Upper lobe of left lung (tissue), 6 donors: ENCODE measurements around the gene FAXDC2. TPM values are rescaled to one million over a fixed set of nuclear protein-coding genes. Genes with fewer than 3 reads are reported as not detected.

Experiments used
- ATAC-seq, 2 donors: fragments of 200-7000 bp; cut with Tn5 transposase; one replicate each; pipeline ENCODE4 v1.9.1; 2022; ENCODE audit warnings: mild to moderate bottlenecking in 2 of 2, moderate library complexity in 2 of 2; ENCODE audit not compliant: low FRiP score in 2 of 2
- DNase-seq, 2 donors: peaks; one replicate each; pipeline ENCODE4 v3.0.0-alpha.2; 2019 to 2020
- H3K27ac ChIP-seq, 4 donors: fragments of 200-600 bp; sonication (generic); one replicate each; pipeline ENCODE4 v1.5.1; 2016 to 2019
- H3K27me3 ChIP-seq, 4 donors: fragments of 200-600 bp; sonication (generic); one replicate each; pipeline ENCODE4 v1.5.1; 2017 to 2019
- H3K36me3 ChIP-seq, 4 donors: fragments of 200-600 bp; sonication (generic); one replicate each; pipeline ENCODE4 v1.5.1; 2016 to 2019
- H3K4me1 ChIP-seq, 4 donors: fragments of 200-600 bp; sonication (generic); one replicate each; pipeline ENCODE4 v1.5.1; 2018 to 2019
- H3K4me3 ChIP-seq, 4 donors: fragments of 200-600 bp; sonication (generic); one replicate each; pipeline ENCODE4 v1.5.1; 2017 to 2019; ENCODE audit warnings: mild to moderate bottlenecking in 2 of 4, moderate library complexity in 1 of 4
- H3K9me3 ChIP-seq, 4 donors: fragments of 200-600 bp; sonication (generic); one replicate each; pipeline ENCODE4 v1.5.1; 2018 to 2019
- EP300 ChIP-seq, 4 donors: sonication (generic); formaldehyde crosslinking; IDR thresholded peaks; one replicate each; pipeline ENCODE4 v1.5.1; 2017; ENCODE audit warnings: antibody characterized with exemption in 4 of 4, control low read depth in 2 of 4
- POLR2A ChIP-seq, 4 donors: fragments of 450-650 bp; IDR thresholded peaks; one replicate each; pipeline ENCODE4 v1.5.1; 2016 to 2017; ENCODE audit warnings: antibody characterized with exemption in 4 of 4, mild to moderate bottlenecking in 2 of 4
- POLR2AphosphoS5 ChIP-seq, 2 donors: sonication (generic); formaldehyde crosslinking; IDR thresholded peaks; one replicate each; pipeline ENCODE4 v1.5.1; 2017; ENCODE audit warnings: antibody characterized with exemption in 2 of 2
- WGBS, 2 donors: methylation state at CpG; one replicate each; pipeline ENCODE4 v1.1.5; 2017 to 2018; 5-methylcytosine and 5-hydroxymethylcytosine counted together
- total RNA-seq, 6 donors: library from RNA; depleted of rRNA in 4 of 6; stranded (reverse); fragments of >200 nt in 4 of 6; gene quantifications; one replicate each; pipeline versions ENCODE4 v1.1.0 to v1.2.1, GENCODE V29; 2016 to 2021
- TF ChIP-seq, protein P1 (sequence below), 6 experiments: fragments of 450-650 bp in 4 of 6; fragments of 200-600 bp in 2 of 6; sonication (generic) in 2 of 6; IDR thresholded peaks; one replicate each; pipeline ENCODE4 v1.5.1; 2016 to 2019; ENCODE audit warnings: antibody characterized with exemption in 6 of 6
- donor health status: DM: no; HTN: no; CAD: no; lungs with moderate emphysema.
- donor health status: DM: no; HTN: yes; CAD: no; lungs with severe emphysema.

Gene FAXDC2
- total RNA-seq, 6 donors from 2014 or later: 41.7 to 147 (median 60.2) TPM

GRCh38 chr5:154793599-154794524 is 56.5 kb downstream of the FAXDC2 start:
- DNase-seq: peak in 1 of 2 donors; percentile 78

DNA sequence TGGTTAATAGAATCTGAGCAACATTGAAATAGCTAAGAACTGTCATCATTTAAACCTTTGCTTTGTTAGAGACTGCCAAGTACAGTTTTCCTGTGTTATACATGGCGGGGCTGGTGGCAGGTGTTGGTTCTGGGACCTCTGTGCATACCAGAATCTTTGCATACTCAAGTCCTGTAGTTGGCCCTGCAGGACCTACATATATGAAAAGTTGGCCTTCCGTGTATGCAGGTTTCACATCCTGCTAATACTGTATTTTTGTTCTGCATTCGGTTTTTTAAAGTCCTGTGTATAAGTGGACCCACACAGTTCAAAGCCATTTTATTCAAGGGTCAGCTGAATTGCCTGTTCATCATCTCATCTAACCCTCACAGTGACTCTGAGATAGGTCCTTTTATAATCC is 58.9 kb downstream of the FAXDC2 start:
- Histone ChIP-seq H3K36me3 (peaks cover 2 to 63% (median 35%) of the 10 kb centered on the region in 4 donors), H3K4me3 (no peak overlapping the region), H3K27ac (no peak overlapping the region), H3K9me3 (no peaks in the 10 kb centered on the region), H3K27me3 (no peaks in the 10 kb centered on the region), H3K4me1 (peaks cover 12 to 25% (median 20%) of the 10 kb centered on the region in 4 donors)
- DNase-seq: no peak
- WGBS, 2 donors: 89 to 92% methylated on average over 3 of the region's 3 CpGs
- TF ChIP-seq EP300 (IDR thresholded peaks at IDR 0.05): no peak
- TF ChIP-seq, protein P1, sequence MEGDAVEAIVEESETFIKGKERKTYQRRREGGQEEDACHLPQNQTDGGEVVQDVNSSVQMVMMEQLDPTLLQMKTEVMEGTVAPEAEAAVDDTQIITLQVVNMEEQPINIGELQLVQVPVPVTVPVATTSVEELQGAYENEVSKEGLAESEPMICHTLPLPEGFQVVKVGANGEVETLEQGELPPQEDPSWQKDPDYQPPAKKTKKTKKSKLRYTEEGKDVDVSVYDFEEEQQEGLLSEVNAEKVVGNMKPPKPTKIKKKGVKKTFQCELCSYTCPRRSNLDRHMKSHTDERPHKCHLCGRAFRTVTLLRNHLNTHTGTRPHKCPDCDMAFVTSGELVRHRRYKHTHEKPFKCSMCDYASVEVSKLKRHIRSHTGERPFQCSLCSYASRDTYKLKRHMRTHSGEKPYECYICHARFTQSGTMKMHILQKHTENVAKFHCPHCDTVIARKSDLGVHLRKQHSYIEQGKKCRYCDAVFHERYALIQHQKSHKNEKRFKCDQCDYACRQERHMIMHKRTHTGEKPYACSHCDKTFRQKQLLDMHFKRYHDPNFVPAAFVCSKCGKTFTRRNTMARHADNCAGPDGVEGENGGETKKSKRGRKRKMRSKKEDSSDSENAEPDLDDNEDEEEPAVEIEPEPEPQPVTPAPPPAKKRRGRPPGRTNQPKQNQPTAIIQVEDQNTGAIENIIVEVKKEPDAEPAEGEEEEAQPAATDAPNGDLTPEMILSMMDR (IDR thresholded peaks at IDR 0.05): no peak
- TF ChIP-seq POLR2A (IDR thresholded peaks at IDR 0.05): no peak
- no peak for TF ChIP-seq POLR2AphosphoS5 (IDR thresholded peaks at IDR 0.05)
- ATAC-seq: no peak

More at GRCh38 chr5:154793599-154794524, 56.5 kb downstream of the FAXDC2 start:
- 88 to 93% methylated on average over 15 to 32 of the region's 32 CpGs for WGBS, 2 donors
- Histone ChIP-seq H3K4me3 (no peak overlapping the region), H3K4me1 (peaks cover 0 to 5% (median 2%) of the 10 kb centered on the region in 4 donors), H3K9me3 (no peaks in the 10 kb centered on the region), H3K27ac (peak overlapping the region in 1 of 4 donors; percentile 2), H3K27me3 (no peaks in the 10 kb centered on the region), H3K36me3 (peaks cover 2 to 78% (median 44%) of the 10 kb centered on the region in 4 donors)
- TF ChIP-seq POLR2A (IDR thresholded peaks at IDR 0.05) (no peak), POLR2AphosphoS5 (IDR thresholded peaks at IDR 0.05) (no peak), EP300 (IDR thresholded peaks at IDR 0.05) (no peak)
- TF ChIP-seq, protein P1 (IDR thresholded peaks at IDR 0.05): no peak
- no peak for ATAC-seq

- 56 to 64% methylated on average over 5 of the region's 5 CpGs for WGBS, 2 donors
- peaks cover 36 to 50% (median 44%) of the 10 kb centered on the region in 4 donors for H3K4me1 ChIP-seq
- no peak for ATAC-seq
These were observed 62.2 kb downstream of the FAXDC2 start for GRCh38 chr5:154788212-154788611.

DNA sequence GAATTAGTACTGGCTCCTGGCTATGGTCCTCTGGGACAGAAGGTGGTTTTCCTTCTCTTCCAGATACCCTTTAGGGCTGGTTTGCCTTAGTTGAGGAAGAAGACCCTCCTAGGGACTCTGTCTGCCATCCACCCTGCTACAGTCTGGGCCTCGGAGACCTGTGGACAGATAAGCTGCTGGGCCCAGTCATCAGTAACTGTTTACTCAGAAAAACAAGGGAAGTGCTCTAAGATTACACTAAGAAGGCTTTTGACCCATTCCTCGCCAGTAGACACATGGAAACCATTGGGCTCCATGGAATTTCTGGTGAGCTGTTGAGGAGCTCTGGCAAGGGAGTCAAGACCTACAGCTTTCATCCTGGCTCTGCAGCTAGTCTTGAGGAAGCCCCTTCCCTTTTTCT is 64.0 kb downstream of the FAXDC2 start:
- peaks cover 0 to 16% (median 7%) of the 10 kb centered on the region in 4 donors for H3K36me3 ChIP-seq
- 52 to 57% methylated on average over 2 of the region's 2 CpGs for WGBS, 2 donors
- no peak for TF ChIP-seq EP300 (IDR thresholded peaks at IDR 0.05)
- TF ChIP-seq, protein P1 (IDR thresholded peaks at IDR 0.05): no peak
- TF ChIP-seq POLR2AphosphoS5 (IDR thresholded peaks at IDR 0.05): no peak
- TF ChIP-seq POLR2A (IDR thresholded peaks at IDR 0.05): no peak
- H3K27me3 ChIP-seq: no peaks in the 10 kb centered on the region
- H3K9me3 ChIP-seq: no peaks in the 10 kb centered on the region
- H3K27ac ChIP-seq: peak overlapping the region in 1 of 4 donors; percentile 3
- DNase-seq (no peak), ATAC-seq (no peak)
- no peak overlapping the region for H3K4me3 ChIP-seq
- peaks cover 50 to 65% (median 59%) of the 10 kb centered on the region in 4 donors for H3K4me1 ChIP-seq

More at GRCh38 chr5:154788212-154788611, 62.2 kb downstream of the FAXDC2 start:
- Histone ChIP-seq H3K27me3 (no peaks in the 10 kb centered on the region), H3K4me3 (no peak overlapping the region), H3K9me3 (no peaks in the 10 kb centered on the region), H3K36me3 (peaks cover 0 to 34% (median 19%) of the 10 kb centered on the region in 4 donors), H3K27ac (peak overlapping the region in 1 of 4 donors; percentile 50)
- DNase-seq: no peak
- no peak for TF ChIP-seq POLR2A (IDR thresholded peaks at IDR 0.05)
- TF ChIP-seq POLR2AphosphoS5 (IDR thresholded peaks at IDR 0.05): no peak

DNA sequence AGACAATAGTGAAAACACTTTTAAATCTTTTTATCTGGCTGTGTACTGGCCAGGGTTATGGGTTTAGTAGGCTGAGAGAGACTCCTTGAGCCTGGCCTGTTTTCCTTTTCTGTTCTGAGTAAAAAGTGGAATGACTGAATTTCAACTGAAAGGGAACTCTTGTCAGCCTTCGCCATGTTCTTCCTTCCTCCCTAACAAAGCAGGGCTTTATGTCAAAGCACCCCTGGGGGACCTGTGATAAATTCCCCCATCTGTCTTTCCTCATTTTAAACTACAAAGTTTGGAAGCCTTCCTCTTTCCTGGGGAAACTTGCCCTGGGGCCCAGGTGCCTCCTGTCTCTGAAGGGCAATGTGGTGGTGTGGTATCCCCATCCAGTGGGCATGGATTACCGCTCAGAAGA is 65.5 kb downstream of the FAXDC2 start:
- H3K27me3 ChIP-seq: no peaks in the 10 kb centered on the region
- TF ChIP-seq POLR2A (IDR thresholded peaks at IDR 0.05) (no peak), EP300 (IDR thresholded peaks at IDR 0.05) (no peak), POLR2AphosphoS5 (IDR thresholded peaks at IDR 0.05) (no peak)
- TF ChIP-seq, protein P1 (IDR thresholded peaks at IDR 0.05): no peak
- ATAC-seq: no peak
- peaks cover 0 to under 1% (median 0%) of the 10 kb centered on the region in 4 donors for H3K36me3 ChIP-seq
- no peak overlapping the region for H3K27ac ChIP-seq
- DNase-seq: no peak
- H3K4me1 ChIP-seq: peaks cover 55 to 73% (median 67%) of the 10 kb centered on the region in 4 donors
- WGBS, 2 donors: 91 to 97% methylated on average over 2 of the region's 2 CpGs
- H3K4me3 ChIP-seq: no peak overlapping the region
- H3K9me3 ChIP-seq: no peaks in the 10 kb centered on the region
